ENCODE measurements around the gene IMPA2.

- TF ChIP-seq CTCF (tag by site-specific recombination; IDR thresholded peaks at IDR 0.05) = no peak
- no peak for TF ChIP-seq YY1 (tag by site-specific recombination; IDR thresholded peaks at IDR 0.05)
These were observed 4.8 kb downstream of the IMPA2 start for GRCh38 chr18:11986061-11986460.

Data from HEK293 (cell line).